Vagina (tissue), 2 donors: ENCODE measurements around the gene KCNE4.

Experiments used
- CTCF ChIP-seq, 3 experiments: fragments of 450-650 bp in 2 of 3; fragments of 200-600 bp in 1 of 3; sonication (generic) in 1 of 3; IDR thresholded peaks; one replicate each; pipeline ENCODE4 v1.5.1; 2017 to 2019; ENCODE audit warnings: antibody characterized with exemption in 3 of 3, mild to moderate bottlenecking in 2 of 3, moderate library complexity in 2 of 3
- POLR2A ChIP-seq, 2 donors: fragments of 450-650 bp; IDR thresholded peaks; one replicate each; pipeline ENCODE4 v1.6.1; 2017; ENCODE audit warnings: antibody characterized with exemption in 2 of 2, mild to moderate bottlenecking in 2 of 2, moderate library complexity in 2 of 2
- POLR2AphosphoS5 ChIP-seq, 2 donors: sonication (generic); formaldehyde crosslinking; IDR thresholded peaks; one replicate each; pipeline ENCODE4 v1.9.0; 2017; ENCODE audit warnings: antibody characterized with exemption in 2 of 2, mild to moderate bottlenecking in 2 of 2, low read depth in 1 of 2; ENCODE audit not compliant: insufficient read depth in 1 of 2

- no peak for TF ChIP-seq CTCF (IDR thresholded peaks at IDR 0.05)
- TF ChIP-seq POLR2A (IDR thresholded peaks at IDR 0.05) = no peak
- no peak for TF ChIP-seq POLR2AphosphoS5 (IDR thresholded peaks at IDR 0.05; ENCODE audit: insufficient read depth in 1 of 2, low read depth in 1 of 2)
Observed at GRCh38 chr2:223087466-223087865, 35.5 kb downstream of the KCNE4 start.
